PC-3 (cell line): ENCODE data around the gene MYB. TPM values are rescaled to one million over a fixed set of nuclear protein-coding genes. Genes with fewer than 3 reads are reported as not detected.

Experiments used
- ATAC-seq: fragments of 200-7000 bp; cut with Tn5 transposase; 2 replicates; pipeline ENCODE4 v1.9.1; 2020; ENCODE audit warnings: mild to moderate bottlenecking, moderate library complexity
- BruUV-seq: library from RNA; stranded (reverse); fragments of 400-500 nt; replicated peaks from 2 replicates; lab custom pipeline; 2021; lab: Mats Ljungman, UMichigan
- CTCF ChIA-PET: fragments of 300-600 bp; sonication (Branson Sonifier 250); formaldehyde crosslinking; loops from one replicate; lab custom pipeline; 2022; ENCODE audit warnings: antibody characterized with exemption; lab: Charles Lee
- POLR2A ChIA-PET: fragments of 300-600 bp; sonication (Branson Sonifier 250); formaldehyde crosslinking; loops from one replicate; lab custom pipeline; 2022; ENCODE audit warnings: antibody characterized with exemption; ENCODE audit not compliant: unreplicated experiment; lab: Charles Lee
- DNase-seq: peaks from one replicate; pipeline ENCODE4 v3.0.0-alpha.2; 2015
- H2AFZ ChIP-seq: fragments of 300-600 bp; sonication (generic); 2 replicates; pipeline ENCODE4 v1.6.0; 2016; ENCODE audit warnings: antibody characterized with exemption, low read length
- H3F3A ChIP-seq: fragments of 300-600 bp; sonication (generic); one replicate; pipeline ENCODE4 v1.6.0; 2017; ENCODE audit warnings: antibody characterized with exemption, low read length, control low read depth, mild to moderate bottlenecking; ENCODE audit not compliant: unreplicated experiment
- H3K27ac ChIP-seq: fragments of 300-600 bp; sonication (generic); 2 replicates; pipeline ENCODE4 v1.5.1; 2016; ENCODE audit warnings: mild to moderate bottlenecking, low read length
- H3K27me3 ChIP-seq: fragments of 300-600 bp; sonication (generic); 2 replicates; pipeline ENCODE4 v1.6.1; 2016; ENCODE audit warnings: low read length, mixed read lengths
- H3K36me3 ChIP-seq: fragments of 300-600 bp; sonication (generic); 2 replicates; pipeline ENCODE4 v1.6.1; 2016; ENCODE audit warnings: low read depth, mixed run types, low read length, mixed read lengths
- H3K4me1 ChIP-seq: fragments of 300-600 bp; sonication (generic); 2 replicates; pipeline ENCODE4 v1.5.1; 2016; ENCODE audit warnings: low read length; ENCODE audit not compliant: insufficient read depth
- H3K4me2 ChIP-seq: fragments of 300-600 bp; sonication (generic); 2 replicates; pipeline ENCODE4 v1.6.0; 2016; ENCODE audit warnings: low read length
- H3K4me3 ChIP-seq: fragments of 300-600 bp; sonication (generic); 2 replicates; pipeline ENCODE4 v1.5.1; 2016; ENCODE audit warnings: mild to moderate bottlenecking, low read length, mixed read lengths
- H3K79me2 ChIP-seq: fragments of 300-600 bp; sonication (generic); 2 replicates; pipeline ENCODE4 v1.6.1; 2017; ENCODE audit warnings: low read length, mixed read lengths
- H3K9ac ChIP-seq: fragments of 300-600 bp; sonication (generic); 2 replicates; pipeline ENCODE4 v1.6.0; 2016; ENCODE audit warnings: mild to moderate bottlenecking, low read length
- H3K9me2 ChIP-seq: fragments of 300-600 bp; sonication (generic); replicated peaks from 2 replicates; pipeline ENCODE4 v1.6.1; 2016; ENCODE audit warnings: mixed run types, low read length, mixed read lengths
- H3K9me3 ChIP-seq: fragments of 300-600 bp; sonication (generic); 2 replicates; pipeline ENCODE4 v1.6.1; 2016; ENCODE audit warnings: low read length, mixed read lengths
- H4K20me1 ChIP-seq: fragments of 300-600 bp; sonication (generic); 2 replicates; pipeline ENCODE4 v1.6.1; 2016; ENCODE audit warnings: low read length, mixed read lengths
- CTCF ChIP-seq: fragments of 300-600 bp; sonication (generic); conservative IDR thresholded peaks from 2 replicates; pipeline ENCODE4 v1.5.1; 2017; ENCODE audit warnings: antibody characterized with exemption, low read depth, mild to moderate bottlenecking, low read length
- EZH2 ChIP-seq: fragments of 300-600 bp; sonication (generic); IDR thresholded peaks from one replicate; pipeline ENCODE4 v1.6.1; 2017; ENCODE audit warnings: antibody characterized with exemption, mild to moderate bottlenecking, low read length; ENCODE audit not compliant: unreplicated experiment
- EZH2phosphoT487 ChIP-seq: fragments of 300-600 bp; sonication (generic); IDR thresholded peaks from 2 replicates; pipeline ENCODE4 v1.6.1; 2018; ENCODE audit warnings: mild to moderate bottlenecking, antibody characterized with exemption, low read length, borderline replicate concordance
- intact Hi-C: fragments of 100-400 bp; cut with micrococcal nuclease; formaldehyde crosslinking; loops from 2 replicates; pipeline ENCODE4 v1.9.0; 2023
- total RNA-seq: library from RNA; depleted of rRNA; stranded (reverse); fragments of >200 nt; gene quantifications from 2 replicates; pipeline ENCODE4 v1.2.3, GENCODE V29; 2014

MYB gene
- total RNA-seq, 1 experiment from 2014 or later = 4.4 TPM

DNA sequence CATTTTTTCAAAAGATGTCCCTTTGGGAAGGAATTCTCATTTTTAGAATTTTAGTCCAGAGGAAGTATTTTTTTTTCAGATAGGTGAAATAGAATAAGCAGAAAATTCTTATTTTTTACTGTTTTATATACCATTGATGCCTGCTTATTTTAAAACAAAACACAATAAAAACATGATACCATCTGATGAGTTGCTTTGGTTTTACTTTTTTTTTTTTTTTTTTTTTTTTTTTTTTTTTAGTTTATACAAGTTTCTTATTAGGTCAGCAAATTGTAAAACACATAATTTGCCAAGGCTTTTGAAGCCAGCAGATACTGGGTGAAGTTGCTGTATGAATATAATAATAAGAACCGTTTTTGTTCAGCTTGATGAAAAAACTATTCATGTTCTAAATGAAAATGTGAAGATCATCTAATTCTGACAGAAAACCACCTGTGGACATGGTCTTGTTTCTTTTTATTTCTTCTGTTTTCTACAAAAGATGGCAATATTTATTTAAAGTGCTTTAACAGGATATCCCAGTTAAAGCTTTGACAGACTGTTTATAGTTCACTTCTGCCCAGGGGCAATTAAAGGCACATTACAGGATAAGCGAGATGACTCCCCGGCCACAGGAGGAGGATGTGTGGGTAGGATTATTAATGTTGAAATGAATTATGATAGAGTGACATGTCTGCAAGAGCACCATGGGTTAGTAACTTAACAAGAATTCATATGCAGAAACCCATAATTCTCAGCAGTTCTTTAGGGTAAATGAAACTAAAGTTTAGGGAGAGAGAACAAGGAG lies 31.1 kb downstream of the MYB start:
- CTCF ChIA-PET = no interaction called here
- no peak for TF ChIP-seq EZH2phosphoT487
- no peak for TF ChIP-seq CTCF
- no peak for TF ChIP-seq EZH2
- DNase-seq = peak; percentile 73
- POLR2A ChIA-PET = no interaction called here
- Histone ChIP-seq H3K36me3 (no peaks in the 10 kb centered on the region), H3K79me2 (no peaks in the 10 kb centered on the region), H3K4me1 (peaks cover 21% of the 10 kb centered on the region), H2AFZ (peak overlapping the region; percentile 53; the same call in 1 of the 2 replicates), H3K9me2 (no peaks in the 10 kb centered on the region), H4K20me1 (no peaks in the 10 kb centered on the region), H3K9ac (no peak overlapping the region), H3K4me3 (peak overlapping the region; percentile 40; the same call in 1 of the 2 replicates), H3K9me3 (no peaks in the 10 kb centered on the region), H3K27ac (peak overlapping the region; percentile 67), H3F3A (no peaks in the 10 kb centered on the region), H3K4me2 (peak overlapping the region; percentile 73), H3K27me3 (no peaks in the 10 kb centered on the region)
- no TSS peak for BruUV-seq
- intact Hi-C loops = no loop called here
- ATAC-seq = peak; percentile 88

DNA sequence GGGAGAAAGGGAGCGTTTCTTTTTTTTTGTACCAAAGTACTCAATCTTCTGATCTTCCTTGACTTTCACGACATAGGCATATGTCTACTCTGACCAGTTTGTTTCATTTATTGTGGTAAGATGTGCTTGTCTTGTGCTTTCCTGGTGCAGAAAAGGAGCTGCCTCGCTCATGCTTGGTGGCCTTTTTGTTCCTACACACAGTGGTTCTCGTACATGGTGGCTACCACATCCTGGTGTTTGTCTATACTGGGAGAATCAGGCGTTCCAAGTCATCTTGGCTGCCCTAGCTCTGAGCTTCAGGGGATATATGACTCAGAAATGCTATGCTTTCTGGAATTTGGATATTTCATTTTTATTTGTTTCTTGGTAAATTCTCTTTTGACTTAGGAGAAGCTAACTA lies 31.8 kb downstream of the MYB start:
- POLR2A ChIA-PET = no interaction called here
- Histone ChIP-seq H3K27me3 (no peaks in the 10 kb centered on the region), H2AFZ (peak overlapping the region; percentile 53; the same call in 1 of the 2 replicates), H3K4me2 (peak overlapping the region; percentile 73), H3K9me3 (no peaks in the 10 kb centered on the region), H3K9ac (no peak overlapping the region), H4K20me1 (no peaks in the 10 kb centered on the region), H3K36me3 (no peaks in the 10 kb centered on the region), H3F3A (no peaks in the 10 kb centered on the region), H3K27ac (peak overlapping the region; percentile 67), H3K9me2 (no peaks in the 10 kb centered on the region), H3K4me1 (peaks cover 21% of the 10 kb centered on the region), H3K4me3 (peak overlapping the region; percentile 40; the same call in 1 of the 2 replicates), H3K79me2 (no peaks in the 10 kb centered on the region)
- intact Hi-C loops = no loop called here
- TF ChIP-seq EZH2 = no peak
- TF ChIP-seq CTCF = no peak
- no peak for TF ChIP-seq EZH2phosphoT487
- peak; percentile 64 for DNase-seq
- ATAC-seq = peak; percentile 91
- no TSS peak for BruUV-seq
- CTCF ChIA-PET = no interaction called here

- Histone ChIP-seq H3F3A (no peaks in the 10 kb centered on the region), H4K20me1 (no peaks in the 10 kb centered on the region), H3K9me3 (no peaks in the 10 kb centered on the region), H3K4me3 (no peak overlapping the region), H2AFZ (no peak overlapping the region), H3K27me3 (no peaks in the 10 kb centered on the region), H3K36me3 (no peaks in the 10 kb centered on the region), H3K27ac (0 out of 2 replicates have a peak overlapping the region, but pooled peaks have one; percentile 67), H3K4me2 (no peak overlapping the region), H3K9ac (no peak overlapping the region), H3K9me2 (no peaks in the 10 kb centered on the region), H3K79me2 (no peaks in the 10 kb centered on the region), H3K4me1 (peaks cover 21% of the 10 kb centered on the region)
- DNase-seq = no peak
- intact Hi-C loops = no loop called here
- no TSS peak for BruUV-seq
- ATAC-seq = no peak
- TF ChIP-seq EZH2 = no peak
- TF ChIP-seq EZH2phosphoT487 = no peak
- no peak for TF ChIP-seq CTCF
- POLR2A ChIA-PET = no interaction called here
- CTCF ChIA-PET = no interaction called here
These were observed 32.5 kb downstream of the MYB start for GRCh38 chr6:135213616-135214015.
